Measurements from ENCODE around the gene ATP5F1A.

ATP5F1A gene

GRCh38 chr18:46042571-46043123, 55.4 kb downstream of the ATP5F1A start:
- DNase-seq, result no peak

DNA sequence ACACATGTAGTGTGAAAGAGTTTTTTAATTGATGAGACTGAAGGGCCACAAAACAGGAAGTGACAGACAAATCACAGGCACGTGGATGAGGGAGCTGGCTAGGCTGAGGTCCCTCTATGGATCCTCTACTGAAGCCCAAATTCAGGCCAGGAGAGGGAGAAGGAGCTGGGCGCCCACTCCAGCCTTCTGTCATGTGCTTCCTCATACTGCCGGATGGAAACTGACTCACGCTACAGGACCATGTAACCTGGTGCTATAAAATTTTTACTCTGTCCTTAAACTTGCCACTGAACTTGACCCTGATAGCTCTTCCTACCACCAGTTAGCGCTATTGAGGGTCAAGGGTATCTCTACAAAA, 57.4 kb downstream of the ATP5F1A start:
- no peak for DNase-seq

- DNase-seq, result no peak
These were observed 57.9 kb downstream of the ATP5F1A start for GRCh38 chr18:46040033-46040746.

DNA sequence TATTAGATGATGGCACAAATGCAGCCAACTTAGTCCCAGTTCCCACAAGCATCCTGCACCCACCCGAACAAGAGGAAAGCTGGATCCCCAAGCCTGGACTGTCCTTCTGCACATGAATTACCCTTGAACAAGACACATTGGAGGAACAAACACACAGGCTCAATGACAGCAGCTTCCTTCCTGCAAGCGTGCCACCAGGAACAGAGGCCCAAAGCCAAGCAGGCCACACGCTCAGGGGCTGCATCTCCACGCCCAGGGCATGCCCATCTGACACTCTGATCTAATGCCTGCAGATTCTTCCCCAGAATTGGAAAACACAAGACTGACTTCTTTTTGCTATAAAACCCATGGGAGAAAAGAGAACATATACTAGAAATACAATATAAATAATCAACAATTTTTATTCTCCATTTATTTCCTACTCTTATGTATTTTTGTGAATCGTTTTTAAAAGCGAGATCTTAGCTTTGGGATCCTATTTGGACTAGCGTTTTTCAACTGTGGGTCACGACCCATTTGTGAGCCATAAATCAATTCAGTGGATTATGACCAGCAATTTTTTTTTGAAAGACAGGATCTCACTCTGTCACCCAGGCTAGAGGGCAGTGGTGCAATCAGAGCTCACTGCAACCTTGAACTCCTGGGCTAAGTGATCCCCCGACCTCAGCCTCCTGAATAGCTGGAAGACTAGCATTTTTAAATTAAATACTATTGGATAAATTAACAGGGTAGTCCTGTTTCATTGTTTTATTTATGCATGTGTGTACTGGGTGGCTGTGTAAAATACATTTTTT, 60.4 kb downstream of the ATP5F1A start:
- no peak for DNase-seq

DNA sequence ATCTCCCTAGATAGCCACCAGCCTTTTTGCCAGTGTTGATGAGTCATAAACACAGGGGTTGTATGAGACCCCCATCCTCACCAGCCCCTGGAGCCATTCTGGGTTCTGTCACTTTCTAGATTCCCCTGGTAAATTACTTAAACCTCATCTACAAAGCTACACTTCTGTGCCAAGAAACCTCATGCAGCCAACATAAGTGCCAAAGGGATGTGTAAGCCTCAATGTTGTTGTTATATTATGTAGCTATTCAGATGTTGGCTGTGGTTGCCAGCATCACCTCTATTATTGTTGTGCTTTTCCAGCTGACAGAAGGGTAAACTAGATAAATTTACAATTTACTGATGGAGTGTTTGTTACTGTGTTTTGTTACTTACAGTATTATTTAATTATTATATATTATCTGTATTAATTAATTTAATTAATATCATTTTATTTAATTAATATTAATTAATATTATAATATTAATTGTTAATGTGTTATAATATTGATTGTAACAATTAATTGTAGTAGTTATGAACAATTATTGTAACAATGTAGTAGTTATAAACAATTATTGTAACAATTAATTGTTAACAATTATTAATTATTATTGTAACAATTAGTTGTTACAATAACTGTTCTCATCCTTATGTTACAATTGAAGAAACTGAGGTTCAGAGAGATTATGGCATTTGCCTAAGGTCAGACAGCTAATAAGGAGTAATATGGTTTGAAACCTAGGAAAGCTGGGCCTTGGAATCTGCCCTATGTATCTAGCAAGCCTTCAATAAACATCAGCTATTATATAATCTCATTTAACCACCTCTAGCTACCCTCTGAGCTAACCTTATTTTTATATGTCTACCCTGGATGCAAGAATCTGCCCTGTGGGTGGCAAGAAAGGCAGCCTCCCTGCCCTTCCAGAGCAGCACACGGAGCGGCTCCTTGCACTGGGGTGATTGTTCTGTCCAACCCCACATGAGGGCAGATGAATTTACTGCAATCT, 62.1 kb downstream of the ATP5F1A start:
- DNase-seq, result no peak

GRCh38 chr18:46034230-46034629, 63.9 kb downstream of the ATP5F1A start:
- no peak for DNase-seq

DNA sequence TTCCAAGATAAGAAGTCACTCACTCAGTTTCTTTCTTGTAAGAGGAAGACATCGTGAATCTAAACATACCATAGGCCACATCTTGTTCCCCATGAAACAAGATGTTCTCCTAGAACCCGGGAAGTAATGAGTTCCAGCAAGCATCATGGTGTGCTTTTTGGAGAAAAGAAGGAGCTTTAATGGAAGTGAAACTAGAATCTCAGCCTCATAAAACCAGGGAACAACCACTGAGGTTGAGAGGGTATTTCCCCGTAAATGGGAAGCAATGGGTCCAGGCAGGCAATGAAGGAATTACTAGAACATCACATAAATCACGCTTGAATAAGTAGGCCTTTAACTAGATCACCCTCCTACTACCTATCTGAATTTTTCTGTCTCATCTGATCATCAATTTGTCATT, 66.4 kb downstream of the ATP5F1A start:
- DNase-seq, result no peak

Data from NCI-H2107 (cell line).